ENCODE data around the gene LIN28A.

Gene LIN28A

DNA sequence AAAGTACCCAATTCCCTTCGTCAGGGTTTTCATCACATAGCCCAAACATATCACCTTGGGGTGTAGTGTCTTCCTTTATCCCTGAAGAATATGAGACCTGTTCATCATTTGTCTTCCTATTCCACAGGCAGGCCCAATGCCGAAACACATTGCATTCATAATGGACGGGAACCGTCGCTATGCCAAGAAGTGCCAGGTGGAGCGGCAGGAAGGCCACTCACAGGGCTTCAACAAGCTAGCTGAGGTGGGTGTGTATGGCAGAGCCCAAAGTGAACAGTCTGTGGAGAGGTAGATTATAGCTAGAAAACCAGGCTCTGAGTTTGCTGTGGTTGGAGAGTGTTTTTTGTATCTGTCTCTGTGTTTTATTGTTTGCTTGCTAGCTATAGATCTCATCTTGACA lies 27.4 kb downstream of the LIN28A start:
- no peak overlapping the region for H3K27ac ChIP-seq (replicated peaks)
- no peak for DNase-seq (ENCODE audit: low read depth in 1 of 2, low spot score in 1 of 2)
- TF ChIP-seq SPI1 (IDR thresholded peaks at IDR 0.05; ENCODE audit: borderline replicate concordance, low read depth) (no peak), GABPA (IDR thresholded peaks at IDR 0.05; ENCODE audit: low read depth) (no peak), POLR2AphosphoS5 (IDR thresholded peaks at IDR 0.05; ENCODE audit: low read depth) (no peak)
- TF ChIP-seq, protein P1, sequence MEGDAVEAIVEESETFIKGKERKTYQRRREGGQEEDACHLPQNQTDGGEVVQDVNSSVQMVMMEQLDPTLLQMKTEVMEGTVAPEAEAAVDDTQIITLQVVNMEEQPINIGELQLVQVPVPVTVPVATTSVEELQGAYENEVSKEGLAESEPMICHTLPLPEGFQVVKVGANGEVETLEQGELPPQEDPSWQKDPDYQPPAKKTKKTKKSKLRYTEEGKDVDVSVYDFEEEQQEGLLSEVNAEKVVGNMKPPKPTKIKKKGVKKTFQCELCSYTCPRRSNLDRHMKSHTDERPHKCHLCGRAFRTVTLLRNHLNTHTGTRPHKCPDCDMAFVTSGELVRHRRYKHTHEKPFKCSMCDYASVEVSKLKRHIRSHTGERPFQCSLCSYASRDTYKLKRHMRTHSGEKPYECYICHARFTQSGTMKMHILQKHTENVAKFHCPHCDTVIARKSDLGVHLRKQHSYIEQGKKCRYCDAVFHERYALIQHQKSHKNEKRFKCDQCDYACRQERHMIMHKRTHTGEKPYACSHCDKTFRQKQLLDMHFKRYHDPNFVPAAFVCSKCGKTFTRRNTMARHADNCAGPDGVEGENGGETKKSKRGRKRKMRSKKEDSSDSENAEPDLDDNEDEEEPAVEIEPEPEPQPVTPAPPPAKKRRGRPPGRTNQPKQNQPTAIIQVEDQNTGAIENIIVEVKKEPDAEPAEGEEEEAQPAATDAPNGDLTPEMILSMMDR (IDR thresholded peaks at IDR 0.05; ENCODE audit: insufficient read depth, low read length): no peak
- TF ChIP-seq, protein P2, sequence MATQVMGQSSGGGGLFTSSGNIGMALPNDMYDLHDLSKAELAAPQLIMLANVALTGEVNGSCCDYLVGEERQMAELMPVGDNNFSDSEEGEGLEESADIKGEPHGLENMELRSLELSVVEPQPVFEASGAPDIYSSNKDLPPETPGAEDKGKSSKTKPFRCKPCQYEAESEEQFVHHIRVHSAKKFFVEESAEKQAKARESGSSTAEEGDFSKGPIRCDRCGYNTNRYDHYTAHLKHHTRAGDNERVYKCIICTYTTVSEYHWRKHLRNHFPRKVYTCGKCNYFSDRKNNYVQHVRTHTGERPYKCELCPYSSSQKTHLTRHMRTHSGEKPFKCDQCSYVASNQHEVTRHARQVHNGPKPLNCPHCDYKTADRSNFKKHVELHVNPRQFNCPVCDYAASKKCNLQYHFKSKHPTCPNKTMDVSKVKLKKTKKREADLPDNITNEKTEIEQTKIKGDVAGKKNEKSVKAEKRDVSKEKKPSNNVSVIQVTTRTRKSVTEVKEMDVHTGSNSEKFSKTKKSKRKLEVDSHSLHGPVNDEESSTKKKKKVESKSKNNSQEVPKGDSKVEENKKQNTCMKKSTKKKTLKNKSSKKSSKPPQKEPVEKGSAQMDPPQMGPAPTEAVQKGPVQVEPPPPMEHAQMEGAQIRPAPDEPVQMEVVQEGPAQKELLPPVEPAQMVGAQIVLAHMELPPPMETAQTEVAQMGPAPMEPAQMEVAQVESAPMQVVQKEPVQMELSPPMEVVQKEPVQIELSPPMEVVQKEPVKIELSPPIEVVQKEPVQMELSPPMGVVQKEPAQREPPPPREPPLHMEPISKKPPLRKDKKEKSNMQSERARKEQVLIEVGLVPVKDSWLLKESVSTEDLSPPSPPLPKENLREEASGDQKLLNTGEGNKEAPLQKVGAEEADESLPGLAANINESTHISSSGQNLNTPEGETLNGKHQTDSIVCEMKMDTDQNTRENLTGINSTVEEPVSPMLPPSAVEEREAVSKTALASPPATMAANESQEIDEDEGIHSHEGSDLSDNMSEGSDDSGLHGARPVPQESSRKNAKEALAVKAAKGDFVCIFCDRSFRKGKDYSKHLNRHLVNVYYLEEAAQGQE (IDR thresholded peaks at IDR 0.05; ENCODE audit: insufficient replicate concordance, low read depth): no peak

DNA sequence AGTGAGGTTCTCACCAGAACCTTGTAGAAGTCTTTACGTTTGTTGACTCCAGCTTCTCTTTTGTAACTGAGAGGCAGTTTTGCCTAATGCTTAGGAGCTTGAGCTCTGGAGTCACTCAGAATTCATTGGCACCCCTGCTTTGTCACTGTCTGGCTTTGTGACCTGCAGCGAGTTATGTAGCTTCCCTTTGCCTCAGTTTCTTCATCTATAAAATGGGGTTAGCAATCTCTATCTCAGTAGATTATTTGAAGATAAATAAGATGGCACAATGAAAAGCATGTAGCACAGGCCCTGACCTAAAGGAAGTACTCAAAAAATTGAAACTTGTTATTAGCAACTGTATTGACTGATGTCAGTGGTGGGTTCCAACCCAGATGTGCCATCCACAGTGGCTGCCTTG lies 29.6 kb downstream of the LIN28A start:
- H3K27ac ChIP-seq (replicated peaks): no peak overlapping the region
- TF ChIP-seq, protein P1 (IDR thresholded peaks at IDR 0.05; ENCODE audit: insufficient read depth, low read length): no peak
- TF ChIP-seq, protein P2 (IDR thresholded peaks at IDR 0.05; ENCODE audit: insufficient replicate concordance, low read depth): no peak
- TF ChIP-seq GABPA (IDR thresholded peaks at IDR 0.05; ENCODE audit: low read depth): no peak
- no peak for TF ChIP-seq SPI1 (IDR thresholded peaks at IDR 0.05; ENCODE audit: borderline replicate concordance, low read depth)
- TF ChIP-seq POLR2AphosphoS5 (IDR thresholded peaks at IDR 0.05; ENCODE audit: low read depth): no peak
- no peak for DNase-seq (ENCODE audit: low read depth in 1 of 2, low spot score in 1 of 2)
- H3K27me3 ChIP-seq (ENCODE audit: insufficient read depth, poor library complexity, severe bottlenecking): no peaks in the 10 kb centered on the region
- no peak overlapping the region for H3K4me3 ChIP-seq (replicated peaks; ENCODE audit: insufficient read depth, low read length)

More for the DNA sequence above, 27.4 kb downstream of the LIN28A start:
- no peak overlapping the region for H3K4me3 ChIP-seq (replicated peaks; ENCODE audit: insufficient read depth, low read length)
- H3K27me3 ChIP-seq (ENCODE audit: insufficient read depth, poor library complexity, severe bottlenecking): no peaks in the 10 kb centered on the region

DNA sequence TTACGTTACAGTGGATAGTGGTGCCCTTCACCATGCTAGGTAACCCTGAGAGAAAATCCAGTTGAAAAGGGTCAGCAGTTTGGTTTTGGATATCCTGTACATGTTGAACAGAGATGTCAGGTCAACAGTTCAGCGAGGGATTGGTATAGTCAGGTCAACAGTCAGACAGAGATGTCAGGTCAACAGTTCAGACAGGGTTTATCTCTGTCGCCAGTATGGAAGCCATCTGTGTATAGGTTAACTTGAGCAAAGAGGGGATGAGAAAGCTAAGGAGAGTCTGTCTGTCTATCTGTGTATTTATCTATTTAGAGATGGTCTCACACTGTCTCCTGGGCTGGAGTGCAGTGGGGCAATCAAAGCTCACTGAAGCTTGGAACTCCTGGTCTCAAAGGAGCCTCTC lies 39.3 kb downstream of the LIN28A start:
- Histone ChIP-seq H3K27ac (replicated peaks) (no peak overlapping the region), H3K27me3 (ENCODE audit: insufficient read depth, poor library complexity, severe bottlenecking) (no peaks in the 10 kb centered on the region), H3K4me3 (replicated peaks; ENCODE audit: insufficient read depth, low read length) (no peak overlapping the region)
- TF ChIP-seq SPI1 (IDR thresholded peaks at IDR 0.05; ENCODE audit: borderline replicate concordance, low read depth): no peak
- no peak for DNase-seq (ENCODE audit: low read depth in 1 of 2, low spot score in 1 of 2)

DNA sequence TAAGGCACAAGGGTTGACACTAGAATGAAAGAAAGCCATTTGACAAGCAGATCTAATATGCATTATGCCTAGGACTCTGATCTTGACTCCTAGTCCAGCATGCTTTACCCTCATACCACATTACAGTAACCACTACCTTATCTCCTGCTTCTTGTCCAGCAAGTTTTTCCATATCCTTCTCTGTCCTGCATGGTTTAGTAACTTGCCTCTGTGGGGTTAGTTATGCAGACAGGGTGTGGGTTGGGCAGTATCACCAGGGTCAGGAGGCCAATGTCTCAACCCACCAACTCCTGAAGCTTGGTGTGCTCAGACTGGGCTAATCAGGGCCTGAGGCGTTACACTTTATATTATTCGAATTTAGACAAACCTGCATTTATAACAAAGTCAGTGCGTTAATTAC lies 40.3 kb downstream of the LIN28A start:
- Histone ChIP-seq H3K27ac (replicated peaks) (no peak overlapping the region), H3K27me3 (ENCODE audit: insufficient read depth, poor library complexity, severe bottlenecking) (no peaks in the 10 kb centered on the region), H3K4me3 (replicated peaks; ENCODE audit: insufficient read depth, low read length) (no peak overlapping the region)
- TF ChIP-seq GABPA (IDR thresholded peaks at IDR 0.05; ENCODE audit: low read depth): no peak
- TF ChIP-seq, protein P1 (IDR thresholded peaks at IDR 0.05; ENCODE audit: insufficient read depth, low read length): no peak
- TF ChIP-seq SPI1 (IDR thresholded peaks at IDR 0.05; ENCODE audit: borderline replicate concordance, low read depth): no peak
- TF ChIP-seq POLR2AphosphoS5 (IDR thresholded peaks at IDR 0.05; ENCODE audit: low read depth): no peak
- TF ChIP-seq, protein P2 (IDR thresholded peaks at IDR 0.05; ENCODE audit: insufficient replicate concordance, low read depth): no peak
- no peak for DNase-seq (ENCODE audit: low read depth in 1 of 2, low spot score in 1 of 2)
